Right kidney (tissue), 1 donor: ENCODE measurements around the gene LRRC74B.
"Not testable (repeated sequence)": the region's sequence is repeated elsewhere in the genome, so short reads cannot be mapped to it uniquely, and the experiment has no call there.

Source experiments
- DNase-seq: peaks from one replicate; pipeline ENCODE4 v3.0.0-alpha.2; 2016

Gene LRRC74B

DNA sequence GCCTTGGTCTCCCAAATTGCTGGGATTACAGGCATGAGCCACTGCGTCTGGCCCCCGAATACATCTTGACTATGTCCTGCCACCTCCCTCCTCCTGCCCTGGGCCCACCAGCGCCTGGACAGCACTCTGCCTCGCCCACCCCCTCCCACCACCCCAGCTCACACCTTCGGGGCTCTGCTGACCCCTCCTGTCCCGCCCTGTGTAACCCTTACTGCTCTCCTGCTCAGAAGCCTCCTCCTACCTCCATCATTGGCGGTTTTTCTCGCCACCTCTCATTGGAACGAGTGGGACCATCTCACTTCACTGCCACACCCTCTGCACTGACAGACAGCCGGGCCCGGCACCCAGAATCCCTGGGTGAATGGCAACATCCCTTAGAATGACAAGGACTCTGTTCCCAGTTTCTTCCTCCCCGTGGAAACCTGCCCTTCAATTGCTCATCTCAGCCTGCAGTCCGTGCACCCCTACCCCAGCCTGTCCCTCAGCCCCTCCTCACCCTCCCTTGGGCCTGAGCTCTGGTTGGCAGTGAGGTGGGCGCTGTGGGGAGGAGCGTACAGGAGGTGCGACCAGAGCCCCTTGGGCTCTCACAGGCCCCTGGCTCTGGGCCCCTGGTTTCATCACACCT, 32.2 kb downstream of the LRRC74B start:
- DNase-seq, result no peak

DNA sequence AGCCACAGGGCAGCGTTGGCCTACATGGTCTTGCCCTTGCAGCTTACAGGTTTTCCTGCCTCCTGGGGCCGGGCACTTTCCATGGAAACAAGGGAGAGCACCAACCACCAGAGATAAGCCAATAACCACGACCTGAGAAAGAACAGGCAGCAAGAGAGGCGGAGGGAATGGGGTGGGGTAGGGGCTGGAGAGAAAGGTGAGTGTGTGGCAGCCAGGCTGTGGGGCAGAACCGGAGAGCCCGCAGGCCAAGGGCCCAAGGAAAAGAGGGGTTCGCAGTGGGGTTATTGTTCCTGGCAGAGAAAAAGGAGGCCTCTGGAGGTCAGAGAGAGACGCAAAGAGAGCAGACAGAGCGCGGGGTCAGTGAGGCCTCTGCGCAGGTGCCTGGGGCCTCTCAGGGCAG, 33.2 kb downstream of the LRRC74B start:
- DNase-seq, result no peak

DNA sequence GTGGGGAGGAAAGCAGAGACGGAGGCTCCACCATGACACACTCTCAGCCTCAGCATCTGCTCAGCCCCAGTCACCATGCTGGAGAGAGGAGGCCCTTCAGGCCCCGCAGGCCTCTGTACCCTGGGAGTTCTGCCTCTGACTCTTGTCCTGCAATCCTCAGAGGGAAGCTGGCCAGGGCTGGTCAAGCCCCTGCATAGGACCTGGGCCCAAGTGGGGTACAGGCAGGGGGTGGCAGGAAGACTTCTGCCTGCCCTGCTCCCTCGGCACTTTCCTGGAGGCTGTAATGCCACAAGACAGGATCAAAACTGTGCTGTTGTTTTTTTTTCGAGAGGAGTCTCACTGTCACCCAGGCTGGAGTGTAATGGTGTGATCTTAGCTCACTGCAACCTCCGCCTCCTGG, 33.7 kb downstream of the LRRC74B start:
- no peak for DNase-seq

DNA sequence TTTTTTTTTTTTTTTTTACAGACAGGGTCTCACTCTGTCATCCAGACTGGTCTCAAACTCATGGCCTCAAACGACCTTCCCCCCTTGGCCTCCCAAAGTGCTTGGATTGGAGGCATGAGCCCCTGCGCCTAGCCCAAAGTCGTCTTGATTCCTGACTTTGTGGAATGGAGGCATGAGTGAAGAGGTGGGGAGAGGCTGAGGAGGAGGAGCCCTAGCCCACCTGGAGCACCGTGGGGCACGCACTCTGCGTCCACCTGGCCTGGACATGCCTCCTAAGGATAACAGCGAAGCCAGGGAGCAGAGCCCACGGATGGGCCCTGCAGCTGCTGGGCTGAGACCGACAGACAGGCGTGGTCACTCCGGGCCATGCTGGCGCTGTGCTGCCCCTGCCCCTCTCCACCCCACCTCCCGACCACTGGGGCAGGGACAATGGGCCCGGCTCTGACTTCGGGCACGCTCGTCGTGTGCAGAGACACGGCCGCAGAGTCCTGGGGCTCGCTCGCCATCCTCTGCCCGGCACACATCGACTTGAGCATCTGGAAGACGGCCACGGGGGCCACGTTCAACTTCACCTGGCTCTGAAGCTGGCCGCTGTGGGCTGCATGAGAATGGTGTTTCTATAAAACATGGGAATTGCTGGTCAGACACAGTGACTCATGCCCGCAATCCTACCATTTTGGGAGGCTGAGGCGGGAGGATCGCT, 34.8 kb downstream of the LRRC74B start:
- no peak for DNase-seq

DNA sequence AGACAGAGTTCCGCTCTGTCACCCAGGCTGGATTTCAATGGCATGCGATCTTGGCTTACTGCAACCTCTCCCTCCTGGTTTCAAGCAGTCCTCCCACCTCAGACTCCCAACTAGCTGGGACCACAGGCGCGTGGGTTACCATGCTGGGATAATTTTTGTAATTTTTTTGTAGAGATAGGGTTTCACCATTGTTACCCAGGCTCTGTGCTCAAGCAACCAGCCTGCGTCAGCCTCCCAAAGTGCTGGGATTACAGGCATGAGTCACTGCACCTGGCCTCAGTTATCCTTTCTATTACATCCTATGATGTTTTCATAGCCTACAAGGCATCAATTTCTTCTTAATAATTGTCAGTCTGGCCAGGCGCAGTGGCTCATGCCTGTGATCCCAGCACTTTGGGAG, 36.5 kb downstream of the LRRC74B start:
- DNase-seq, result no peak

DNA sequence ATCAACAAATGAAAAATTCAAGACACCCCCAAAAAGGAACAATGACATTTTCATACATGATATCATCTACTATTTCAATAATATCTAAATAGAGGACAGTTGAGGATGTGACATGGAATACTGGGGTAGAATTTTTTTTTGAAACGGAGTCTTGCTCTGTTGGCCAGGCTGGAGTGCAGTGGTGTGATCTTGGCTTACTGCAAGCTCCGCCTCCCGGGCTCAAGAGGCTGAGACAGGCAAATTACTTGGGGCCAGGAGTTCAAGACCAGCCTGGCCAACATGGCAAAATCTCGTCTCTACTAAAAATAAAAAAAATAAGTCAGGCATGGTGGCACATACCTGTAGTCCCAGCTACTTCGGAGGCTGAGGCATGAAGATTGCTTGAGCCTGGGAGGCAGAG, 41.4 kb downstream of the LRRC74B start:
- DNase-seq, result no peak

DNA sequence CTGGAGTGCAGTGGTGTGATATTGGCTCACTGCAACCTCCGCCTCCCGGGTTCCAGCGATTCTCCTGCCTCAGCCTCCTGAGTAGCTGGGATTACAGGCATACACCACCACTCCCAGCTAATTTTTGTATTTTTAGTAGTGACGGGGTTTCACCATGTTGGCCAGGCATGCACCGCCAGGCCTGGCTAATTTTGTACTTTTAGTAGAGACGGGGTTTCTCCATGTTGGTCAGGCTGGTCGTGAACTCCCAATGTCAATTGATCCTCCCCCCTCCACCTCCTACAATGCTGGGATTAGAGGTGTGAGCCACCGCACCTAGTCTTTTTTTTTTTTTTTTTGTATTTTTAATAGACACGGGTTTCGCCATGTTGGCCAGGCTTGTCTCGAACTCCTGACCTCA, 42.2 kb downstream of the LRRC74B start:
- DNase-seq, result not testable (repeated sequence)

DNA sequence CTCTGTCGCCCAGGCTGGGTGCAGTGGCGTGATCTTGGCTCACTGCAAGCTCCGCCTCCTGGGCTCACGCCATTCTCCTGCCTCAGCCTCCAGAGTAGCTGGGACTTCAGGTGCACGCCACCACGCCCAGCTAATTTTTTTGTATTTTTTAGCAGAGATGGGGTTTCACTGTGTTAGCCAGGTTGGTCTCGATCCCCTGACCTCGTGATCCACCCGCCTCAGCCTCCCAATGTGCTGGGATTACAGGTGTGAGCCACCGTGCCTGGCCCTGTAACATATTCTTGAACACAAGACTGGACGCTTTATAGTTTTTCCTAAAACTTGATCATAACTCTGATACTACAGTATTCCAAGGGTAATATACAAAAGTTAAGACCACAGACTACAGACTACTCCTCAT, 45.5 kb downstream of the LRRC74B start:
- DNase-seq, result not testable (repeated sequence)

DNA sequence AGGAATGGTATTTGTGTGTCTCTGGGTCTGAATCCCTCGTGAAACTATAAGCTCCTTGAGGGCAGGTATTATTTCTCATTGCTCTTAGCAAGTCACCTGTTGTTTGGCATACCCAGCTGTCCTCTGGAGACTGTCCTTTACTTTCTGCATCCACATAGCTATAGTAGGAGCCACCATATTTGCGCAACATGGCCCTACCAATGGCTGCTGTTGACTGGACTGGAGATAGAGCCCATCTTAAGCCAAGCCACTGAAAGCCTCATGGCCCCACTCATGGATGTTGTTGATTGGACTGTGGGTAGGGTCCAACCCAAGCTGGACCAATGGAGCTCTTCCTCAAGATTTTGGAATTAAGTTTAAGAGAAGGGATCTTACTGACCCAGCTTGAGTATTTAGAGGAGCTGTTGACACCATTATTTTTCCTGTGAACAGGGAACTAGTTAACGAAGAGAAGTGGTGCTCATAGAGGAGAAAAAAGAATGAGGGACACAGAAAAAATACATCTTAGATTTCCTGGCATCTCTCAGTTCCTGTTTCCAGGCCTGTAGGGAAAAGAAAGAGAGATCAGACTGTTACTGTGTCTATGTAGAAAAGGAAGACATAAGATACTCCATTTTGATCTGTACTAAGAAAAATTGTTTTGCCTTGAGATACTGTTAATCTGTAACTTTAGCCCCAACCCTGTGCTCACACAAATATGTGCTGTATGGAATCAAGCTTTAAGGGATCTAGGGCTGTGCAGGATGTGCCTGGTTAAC, 47.2 kb downstream of the LRRC74B start:
- no peak for DNase-seq

DNA sequence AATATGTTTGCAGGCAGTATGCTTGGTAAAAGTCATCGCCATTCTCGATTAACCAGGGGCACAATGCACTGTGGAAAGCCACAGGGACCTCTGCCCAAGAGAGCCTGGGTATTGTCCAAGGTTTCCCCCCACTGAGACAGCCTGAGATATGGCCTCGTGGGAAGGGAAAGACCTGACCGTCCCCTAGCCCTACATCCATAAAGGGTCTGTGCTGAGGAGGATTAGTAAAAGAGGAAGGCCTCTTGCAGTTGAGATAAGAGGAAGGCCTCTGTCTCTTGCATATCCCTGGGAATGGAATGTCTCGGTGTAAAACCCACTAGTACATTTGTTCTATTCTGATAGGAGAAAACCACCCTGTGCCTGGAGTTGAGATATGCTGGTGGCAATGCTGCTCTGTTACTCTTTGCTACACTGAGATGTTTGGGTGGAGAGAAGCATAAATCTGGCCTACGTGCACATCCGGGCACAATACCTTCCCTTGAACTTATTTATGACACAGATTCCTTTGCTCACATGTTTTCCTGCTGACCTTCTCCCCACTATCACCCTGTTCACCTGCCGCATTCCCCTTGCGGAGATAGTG, 47.9 kb downstream of the LRRC74B start:
- not testable (repeated sequence) for DNase-seq

DNA sequence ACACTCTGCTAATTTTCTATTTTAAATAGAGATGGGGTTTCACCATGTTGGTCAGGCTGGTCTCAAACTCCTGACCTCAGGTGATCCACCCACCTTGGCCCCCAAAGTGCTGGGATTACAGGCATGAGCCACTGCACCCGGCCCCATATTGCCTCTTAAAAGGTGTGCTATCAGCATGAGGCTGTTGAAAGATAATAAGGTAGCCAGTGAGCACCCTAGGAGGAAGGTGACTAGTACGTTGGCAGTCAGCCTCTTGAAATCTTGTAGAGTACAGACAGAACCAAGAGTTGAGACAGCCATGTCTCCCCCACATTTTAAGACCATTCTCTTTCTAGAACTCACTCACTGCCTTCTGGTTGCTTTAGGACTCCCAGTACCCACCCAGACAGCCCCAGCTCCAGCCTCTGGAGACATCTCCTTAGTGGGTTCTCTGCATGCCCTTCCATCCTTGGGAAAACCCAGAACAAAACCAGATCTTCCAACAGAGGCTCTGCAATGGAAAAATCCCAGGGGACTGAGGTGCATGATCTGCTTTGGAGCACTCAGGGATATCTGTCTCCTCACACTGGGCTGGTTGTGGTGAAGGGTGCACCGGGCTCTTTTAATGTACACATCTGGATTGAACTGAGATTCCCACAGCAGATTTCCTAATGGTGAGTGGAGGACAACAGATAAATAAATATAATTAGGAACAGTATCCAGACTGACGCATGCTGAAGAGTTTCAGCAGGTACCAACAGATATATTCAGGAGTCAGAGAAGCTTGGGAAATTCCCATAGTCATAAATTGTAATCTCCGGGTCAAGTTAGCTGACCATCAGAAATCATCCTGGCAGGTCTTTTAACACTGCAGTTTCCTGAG, 49.4 kb downstream of the LRRC74B start:
- no peak for DNase-seq

DNA sequence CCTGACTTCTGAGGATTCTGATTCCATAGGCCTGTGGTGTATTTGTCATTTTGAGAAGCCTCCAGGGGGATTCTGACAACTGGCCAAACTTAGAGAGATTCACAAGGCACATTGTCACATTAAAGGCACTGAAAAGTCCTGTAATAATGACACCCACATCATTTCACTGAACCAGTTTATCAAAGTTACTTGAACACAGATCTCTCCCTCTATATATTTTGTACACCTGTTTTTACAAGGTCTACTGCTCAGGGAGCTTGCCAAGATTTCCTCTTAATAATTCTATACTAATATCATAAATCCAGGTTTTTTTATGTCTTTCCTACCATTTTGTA, 50.0 kb downstream of the LRRC74B start:
- no peak for DNase-seq

DNA sequence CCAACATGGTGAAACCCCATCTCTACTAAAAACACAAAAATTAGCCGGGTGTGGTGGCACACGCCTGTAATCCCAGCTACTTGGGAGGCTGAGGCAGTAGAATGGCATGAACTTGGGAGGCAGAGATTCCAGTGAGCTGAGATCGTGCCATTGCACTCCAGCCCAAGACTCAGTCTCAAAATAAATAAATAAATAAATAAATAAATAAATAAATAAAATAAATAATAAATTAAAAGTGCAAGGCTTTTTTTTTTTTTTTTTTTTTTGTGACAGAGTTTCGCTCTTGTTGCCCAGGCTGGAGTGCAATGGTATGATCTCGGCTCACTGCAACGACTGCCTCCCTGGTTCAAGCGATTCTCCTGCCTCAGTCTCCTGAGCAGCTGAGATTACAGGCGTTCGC, 51.1 kb downstream of the LRRC74B start:
- DNase-seq, result not testable (repeated sequence)

DNA sequence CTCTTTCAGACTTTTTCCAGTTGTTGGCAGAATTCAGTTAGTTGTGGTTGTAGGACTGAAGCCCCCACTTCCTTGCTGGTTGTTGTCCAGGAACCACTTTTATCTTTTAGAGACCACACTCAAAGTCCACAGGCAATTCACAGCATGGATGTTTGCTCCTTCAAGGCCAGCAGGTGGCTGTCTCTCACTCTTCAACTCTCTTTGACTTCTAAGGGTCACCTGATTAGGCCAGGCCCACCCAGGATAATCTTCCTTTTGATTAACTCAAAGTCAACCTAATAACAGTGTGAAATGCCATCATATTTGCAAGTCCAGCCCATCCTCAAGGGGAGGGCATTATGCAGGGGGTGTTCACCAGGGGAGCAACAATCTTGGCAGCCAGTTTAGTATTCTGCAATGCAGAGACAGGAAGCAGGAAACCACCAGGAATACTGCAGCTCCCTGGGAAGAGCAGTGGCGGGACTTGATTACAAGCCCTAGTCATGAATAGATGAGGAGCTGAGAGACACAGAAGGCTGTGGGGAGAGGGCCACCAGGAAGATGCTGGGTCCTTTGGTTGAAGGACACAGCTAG, 52.4 kb downstream of the LRRC74B start:
- no peak for DNase-seq

DNA sequence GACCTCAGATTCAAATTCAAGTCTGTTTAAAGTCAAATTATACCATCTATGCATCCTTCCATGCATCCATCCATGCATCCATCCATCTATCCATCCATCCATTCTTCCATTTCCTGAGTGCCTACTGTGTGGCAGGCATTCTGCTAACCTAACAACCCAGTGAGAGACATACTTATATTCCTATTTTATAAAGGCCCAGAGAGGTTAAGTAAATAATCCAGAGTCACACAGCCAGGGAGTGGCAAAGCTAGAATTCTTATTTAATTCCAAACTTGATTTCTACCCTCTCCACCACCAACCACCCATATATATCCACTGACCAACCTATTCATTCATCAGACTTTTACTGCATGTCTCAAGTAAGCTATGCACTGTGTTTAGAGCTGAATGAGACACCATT, 53.8 kb downstream of the LRRC74B start:
- DNase-seq, result no peak

DNA sequence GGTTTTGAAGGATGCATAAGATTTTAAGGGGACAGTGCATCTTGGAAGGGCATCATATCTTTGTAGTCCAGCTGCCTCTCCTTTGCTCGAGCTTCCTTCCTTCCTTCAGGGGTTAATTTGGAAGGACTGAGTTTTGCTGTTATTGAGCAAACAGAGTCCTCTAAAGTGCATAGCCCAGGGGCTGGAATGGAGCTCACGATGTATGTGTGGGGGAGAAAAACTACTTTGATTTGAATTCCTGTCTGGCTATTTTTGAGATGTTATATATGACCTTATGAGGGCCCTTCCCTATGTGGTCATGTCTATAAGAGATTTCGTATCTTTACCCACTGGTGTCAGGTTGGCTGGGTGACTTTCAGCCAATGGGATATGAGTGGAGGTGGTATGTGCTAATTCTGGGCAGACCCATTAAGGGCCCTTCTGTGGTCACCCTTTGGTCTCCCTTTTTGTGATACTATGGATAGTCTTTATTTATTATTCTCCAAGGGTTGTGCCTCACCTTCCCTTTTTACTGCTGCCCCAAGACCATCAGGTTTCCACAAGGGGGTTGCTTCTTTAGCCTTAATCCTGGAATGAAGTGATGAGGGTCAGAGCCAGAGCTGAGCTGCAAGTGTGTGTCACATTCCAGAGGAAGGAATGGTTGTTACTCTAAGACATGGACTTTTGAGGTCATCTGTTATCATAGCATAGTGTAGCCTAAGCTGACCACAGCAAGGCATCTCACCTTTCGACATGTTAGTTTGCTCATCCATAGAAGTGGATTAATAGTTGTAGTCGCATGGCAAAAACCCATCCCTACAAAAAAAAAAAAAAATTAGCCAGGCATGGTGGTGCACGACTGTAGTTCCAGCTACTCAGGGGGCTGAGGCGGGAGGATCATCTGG, 54.6 kb downstream of the LRRC74B start:
- DNase-seq, result no peak

DNA sequence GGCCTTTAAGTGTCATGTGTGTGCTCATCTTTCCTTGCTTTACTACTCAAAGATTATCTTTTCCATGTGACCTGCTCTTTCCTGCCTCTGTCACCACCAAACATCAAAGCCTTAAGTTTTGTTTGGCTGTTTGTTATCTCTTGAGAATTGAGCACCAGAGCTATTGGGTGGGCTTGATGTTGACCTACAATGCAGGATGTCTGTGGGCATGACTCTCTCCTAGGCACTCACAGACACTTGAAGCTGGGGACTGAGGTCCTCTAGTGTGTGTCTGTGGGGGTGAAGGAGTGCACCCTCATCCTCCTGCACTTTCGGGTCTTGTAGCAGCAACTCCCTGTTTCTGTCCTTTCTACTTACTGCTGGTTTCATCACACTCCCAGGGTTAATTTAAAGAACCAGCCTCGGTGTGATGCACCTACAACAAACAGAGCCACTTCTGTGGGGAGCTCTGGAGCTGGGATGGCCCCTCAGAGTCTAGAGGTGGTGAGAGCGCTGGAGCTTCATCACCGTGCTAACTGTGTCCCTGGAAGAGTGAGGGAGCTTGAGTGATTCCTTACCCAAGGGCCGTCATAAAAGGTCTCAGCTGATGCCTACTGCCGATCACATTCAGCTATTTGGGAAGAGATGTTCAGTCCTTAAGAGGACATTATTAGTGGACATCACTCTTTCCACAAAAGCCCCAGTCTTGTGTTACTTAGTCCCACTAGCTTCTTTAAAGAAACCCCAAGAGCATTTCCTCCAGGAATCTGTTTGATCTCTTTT, 56.3 kb downstream of the LRRC74B start:
- no peak for DNase-seq

DNA sequence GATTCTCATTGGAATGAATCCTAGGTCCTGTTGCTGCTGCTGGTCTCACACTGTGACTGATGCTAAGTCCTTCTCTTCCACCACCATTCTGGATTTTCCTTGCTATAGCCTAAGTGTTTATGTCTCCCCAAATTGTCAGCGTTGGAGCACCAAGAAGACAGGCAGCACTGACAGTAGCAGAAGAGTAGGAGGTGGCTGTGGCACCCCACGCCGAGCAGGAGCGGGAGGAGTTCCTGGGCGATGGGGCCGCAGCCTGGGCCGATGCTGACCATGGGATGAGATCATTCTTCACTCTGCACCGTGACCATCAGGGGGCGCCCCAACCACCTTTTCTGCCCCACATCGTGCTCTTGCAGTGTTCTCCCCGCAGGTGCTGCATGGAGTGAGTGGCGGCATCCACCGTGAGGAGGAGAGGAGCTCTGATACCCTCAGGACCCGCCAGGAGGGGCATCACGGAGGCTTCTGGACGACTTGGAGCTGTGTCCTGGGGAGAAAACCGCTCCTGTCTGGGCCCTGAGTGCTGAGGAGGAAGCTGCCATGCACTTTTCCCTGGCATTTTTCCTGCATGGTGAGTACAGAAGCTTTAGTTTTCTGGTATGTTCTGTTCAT, 57.0 kb downstream of the LRRC74B start:
- DNase-seq, result peak; percentile 66

DNA sequence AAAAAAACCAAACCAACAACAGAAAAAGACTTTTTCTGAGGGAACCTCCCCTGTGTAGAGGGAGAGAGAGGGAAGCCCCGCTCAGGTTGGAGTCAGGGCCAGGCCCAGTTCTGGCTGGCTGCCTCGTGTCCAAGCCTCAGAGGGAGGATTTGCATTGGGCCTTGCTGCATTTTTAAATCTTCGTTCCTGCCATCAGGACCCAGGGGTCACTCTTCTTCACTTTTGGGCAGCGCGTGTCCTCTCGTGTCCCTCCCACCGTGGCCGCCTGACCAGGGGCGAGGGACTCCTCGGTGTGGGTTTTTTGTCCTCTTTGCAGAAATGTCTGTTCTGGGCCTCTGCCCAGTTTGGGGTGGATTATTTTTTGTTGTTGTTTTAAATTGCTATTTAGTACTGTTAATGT, 57.9 kb downstream of the LRRC74B start:
- no peak for DNase-seq
